HepG2 (cell line): Measurements from ENCODE around the gene ST6GALNAC3. TPM values are rescaled to one million over a fixed set of nuclear protein-coding genes. Genes with fewer than 3 reads are reported as not detected.

Source experiments
- ATAC-seq: fragments of 200-7000 bp; cut with Tn5 transposase; 3 replicates; pipeline ENCODE4 v1.9.1; 2020; ENCODE audit warnings: mild to moderate bottlenecking, moderate library complexity
- BruUV-seq: library from RNA; stranded (reverse); fragments of 400-500 nt; replicated peaks from 2 replicates; lab custom pipeline; 2021; lab: Mats Ljungman, UMichigan
- CTCF ChIA-PET: fragments of 300-600 bp; formaldehyde crosslinking; extraction: SDS; loops from one replicate; lab custom pipeline; 2021; ENCODE audit warnings: low total read pairs, inconsistent platforms, low intra/inter-chr PET ratio; lab: Yijun Ruan, JAX
- POLR2A ChIA-PET: fragments of 350-600 bp; sonication (Branson Sonifier 250); formaldehyde crosslinking; loops from one replicate; lab custom pipeline; 2020; ENCODE audit warnings: antibody characterized with exemption, inconsistent platforms; lab: Yijun Ruan, JAX
- DNase-seq: peaks from one replicate; pipeline ENCODE4 v3.0.0-alpha.2; 2015; ENCODE audit warnings: low spot score
- FAIRE-seq: peaks from 3 replicates; lab custom pipeline; 2011; peaks lifted over from hg19 to GRCh38; lab: Jason Lieb, UNC
- H2AFZ ChIP-seq: one replicate; pipeline ENCODE4 v1.6.1; 2011; ENCODE audit warnings: low read length, inconsistent platforms
- H3K27ac ChIP-seq: fragments of 300-600 bp; 3 replicates; pipeline ENCODE4 v1.8.0; 2011; ENCODE audit warnings: mixed run types, mild to moderate bottlenecking, mixed read lengths, low read length, inconsistent platforms; ENCODE audit not compliant: insufficient read depth; ENCODE audit errors: extremely low read length
- H3K27me3 ChIP-seq, 2 experiments: fragments of 200-600 bp in 1 of 2; 2 replicates in 1 of 2; 3 replicates in 1 of 2; pipeline versions ENCODE4 v1.6.0 to v1.8.0; 2011; ENCODE audit warnings: low read length in 2 of 2, mild to moderate bottlenecking in 2 of 2, moderate library complexity in 2 of 2, inconsistent platforms in 1 of 2; ENCODE audit not compliant: insufficient read depth in 2 of 2, control insufficient read depth in 1 of 2
- H3K36me3 ChIP-seq, 2 experiments: fragments of 200-600 bp in 1 of 2; replicated peaks in 1 of 2; 2 replicates in 1 of 2; 3 replicates in 1 of 2; pipeline versions ENCODE4 v1.5.1 to v1.8.0; 2011; ENCODE audit warnings: low read length in 2 of 2, inconsistent platforms in 1 of 2; ENCODE audit not compliant: insufficient read depth in 2 of 2, control insufficient read depth in 1 of 2
- H3K4me1 ChIP-seq: 2 replicates; pipeline ENCODE4 v1.5.1; 2012; ENCODE audit warnings: low read length, inconsistent platforms; ENCODE audit not compliant: insufficient read depth
- H3K4me2 ChIP-seq: 2 replicates; pipeline ENCODE4 v1.6.0; 2011; ENCODE audit warnings: low read depth, low read length, inconsistent platforms
- H3K4me3 ChIP-seq, 3 experiments: fragments of 200-600 bp in 1 of 3; sonication (generic), shearing (Covaris generic) in 1 of 3; replicated peaks in 1 of 3; 2 replicates each; pipeline ENCODE4 v1.5.1; 2011 to 2016; ENCODE audit warnings: low read length in 3 of 3, inconsistent platforms in 2 of 3, low read depth in 2 of 3, mild to moderate bottlenecking in 2 of 3, control low read depth in 1 of 3, mixed read lengths in 1 of 3; ENCODE audit not compliant: insufficient read depth in 1 of 3
- H3K79me2 ChIP-seq: one replicate; pipeline ENCODE4 v1.6.1; 2011; ENCODE audit warnings: low read length, inconsistent platforms; ENCODE audit not compliant: insufficient read depth
- H3K9ac ChIP-seq: 2 replicates; pipeline ENCODE4 v1.6.0; 2011; ENCODE audit warnings: mild to moderate bottlenecking, low read depth, low read length, inconsistent platforms; ENCODE audit not compliant: insufficient read depth
- H3K9me3 ChIP-seq: 2 replicates; pipeline ENCODE4 v1.5.1; 2012; ENCODE audit warnings: mild to moderate bottlenecking, low read length
- H4K20me1 ChIP-seq: 2 replicates; pipeline ENCODE4 v1.6.0; 2011; ENCODE audit warnings: inconsistent platforms, mild to moderate bottlenecking, low read length, moderate library complexity; ENCODE audit not compliant: insufficient read depth
- ARID4A ChIP-seq: sonication (generic); formaldehyde crosslinking; IDR thresholded peaks from 2 replicates; pipeline ENCODE4 v1.5.0; 2020; ENCODE audit warnings: mild to moderate bottlenecking, missing genetic modification reagents, borderline replicate concordance
- CAMTA2 ChIP-seq: sonication (generic); formaldehyde crosslinking; IDR thresholded peaks from 2 replicates; pipeline ENCODE4 v1.4.0; 2020; ENCODE audit warnings: mild to moderate bottlenecking, missing genetic modification reagents, borderline replicate concordance
- EZH2 ChIP-seq: conservative IDR thresholded peaks from 2 replicates; pipeline ENCODE4 v1.6.1; 2012; ENCODE audit warnings: mild to moderate bottlenecking, low read depth, low read length, moderate library complexity
- HINFP ChIP-seq: sonication (generic); formaldehyde crosslinking; IDR thresholded peaks from 2 replicates; pipeline ENCODE4 v1.4.0; 2020; ENCODE audit warnings: low read depth, mild to moderate bottlenecking, missing genetic modification reagents
- IKZF1 ChIP-seq: fragments of 450-650 bp; IDR thresholded peaks from 2 replicates; pipeline ENCODE4 v1.7.1; 2016
- KMT2A ChIP-seq: sonication (generic); formaldehyde crosslinking; IDR thresholded peaks from 2 replicates; pipeline ENCODE4 v1.4.0; 2020; ENCODE audit warnings: missing genetic modification reagents
- SALL2 ChIP-seq: sonication (generic); formaldehyde crosslinking; IDR thresholded peaks from 2 replicates; pipeline ENCODE4 v1.8.1; 2023; ENCODE audit warnings: mild to moderate bottlenecking, missing genetic modification reagents, inconsistent platforms
- ZFP90 ChIP-seq: sonication (generic); formaldehyde crosslinking; IDR thresholded peaks from 2 replicates; pipeline ENCODE4 v1.8.0; 2022; ENCODE audit warnings: missing genetic modification reagents, mild to moderate bottlenecking, inconsistent platforms, borderline replicate concordance
- ZNF264 ChIP-seq: sonication (generic); formaldehyde crosslinking; IDR thresholded peaks from 2 replicates; pipeline ENCODE4 v1.4.0; 2020; ENCODE audit warnings: missing genetic modification reagents
- ZNF468 ChIP-seq: sonication (generic); formaldehyde crosslinking; IDR thresholded peaks from 2 replicates; pipeline ENCODE4 v1.8.0; 2022; ENCODE audit warnings: mild to moderate bottlenecking, moderate library complexity, missing genetic modification reagents
- in situ Hi-C: cut with HindIII; loops from 2 replicates; pipeline ENCODE4 v1.10.0; 2017; ENCODE audit warnings: low pct_unique_long_range_greater_than_20kb; ENCODE audit not compliant: extremely low pct_ligation_motif_present
- intact Hi-C: fragments of 100-400 bp; cut with micrococcal nuclease; formaldehyde crosslinking; loops from one replicate; pipeline ENCODE4 v1.10.0; 2022; ENCODE audit not compliant: unreplicated experiment
- polyA plus RNA-seq, 8 experiments: library from polyadenylated mRNA; depleted of rRNA in 3 of 8; stranded (reverse) in 7 of 8; unstranded in 1 of 8; fragments of >200 nt; fragmentation: Illumina TruSeq in 4 of 8; extraction: Trizol in 4 of 8; gene quantifications; 2 replicates each; pipeline versions ENCODE4 v1.2.1 to v1.2.3, GENCODE V29; 2011 to 2016; ENCODE audit warnings: low read depth in 4 of 8, missing spikeins in 1 of 8, mixed read lengths in 1 of 8; ENCODE audit not compliant: insufficient read depth in 1 of 8
- total RNA-seq, 5 experiments: library from RNA; depleted of rRNA; stranded (reverse); fragments of >200 nt; fragmentation: Illumina TruSeq; extraction: Trizol; gene quantifications; 2 replicates each; pipeline ENCODE4 v1.2.3, GENCODE V29; 2016; ENCODE audit warnings: low read depth in 1 of 5
- TF ChIP-seq, protein P1 (sequence below): sonication (generic); formaldehyde crosslinking; IDR thresholded peaks from 2 replicates; pipeline ENCODE4 v1.4.0; 2020; ENCODE audit warnings: missing genetic modification reagents
- TF ChIP-seq, protein P2 (sequence below): sonication (generic); formaldehyde crosslinking; IDR thresholded peaks from 2 replicates; pipeline ENCODE4 v1.5.0; 2020; ENCODE audit warnings: missing genetic modification reagents, mild to moderate bottlenecking, borderline replicate concordance

ST6GALNAC3 gene
- total and polyA plus RNA-seq, 2 of the 13 experiments (the other 11 are each of a cell fraction or from before 2014, with no cell fraction given) = not detected

DNA sequence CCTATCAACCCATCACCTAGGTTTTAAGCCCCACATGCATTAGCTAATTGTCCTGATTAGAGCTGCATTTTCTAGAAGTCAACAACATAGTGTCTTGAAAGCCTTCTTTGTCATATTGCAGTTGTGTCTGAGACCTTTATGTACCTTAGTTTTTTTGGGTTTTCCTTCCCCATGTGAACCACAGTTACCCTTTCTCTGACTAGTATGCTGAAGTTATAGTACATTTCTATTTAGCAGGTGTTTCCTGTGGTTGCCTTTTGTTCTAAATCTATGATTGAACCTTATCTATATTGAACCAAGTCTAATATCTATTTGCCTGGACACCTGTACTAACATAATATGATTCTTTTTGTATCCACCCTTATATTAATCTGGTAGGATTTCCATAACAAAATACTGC, 135.6 kb downstream of the ST6GALNAC3 start:
- Histone ChIP-seq H3K4me1 (no peaks in the 10 kb centered on the region), H3K27me3 (no peaks in the 10 kb centered on the region), H3K4me2 (no peak overlapping the region), H4K20me1 (no peaks in the 10 kb centered on the region), H3K9me3 (no peaks in the 10 kb centered on the region), H2AFZ (no peak overlapping the region), H3K36me3 (no peaks in the 10 kb centered on the region), H3K27ac (no peak overlapping the region), H3K4me3 (no peak overlapping the region), H3K9ac (no peak overlapping the region), H3K79me2 (no peaks in the 10 kb centered on the region)
- FAIRE-seq (no peak), DNase-seq (no peak), ATAC-seq (no peak)
- CTCF ChIA-PET = no interaction called here
- TF ChIP-seq KMT2A (CRISPR knock-in tag) = no peak
- no peak for TF ChIP-seq EZH2
- TF ChIP-seq, protein P1, sequence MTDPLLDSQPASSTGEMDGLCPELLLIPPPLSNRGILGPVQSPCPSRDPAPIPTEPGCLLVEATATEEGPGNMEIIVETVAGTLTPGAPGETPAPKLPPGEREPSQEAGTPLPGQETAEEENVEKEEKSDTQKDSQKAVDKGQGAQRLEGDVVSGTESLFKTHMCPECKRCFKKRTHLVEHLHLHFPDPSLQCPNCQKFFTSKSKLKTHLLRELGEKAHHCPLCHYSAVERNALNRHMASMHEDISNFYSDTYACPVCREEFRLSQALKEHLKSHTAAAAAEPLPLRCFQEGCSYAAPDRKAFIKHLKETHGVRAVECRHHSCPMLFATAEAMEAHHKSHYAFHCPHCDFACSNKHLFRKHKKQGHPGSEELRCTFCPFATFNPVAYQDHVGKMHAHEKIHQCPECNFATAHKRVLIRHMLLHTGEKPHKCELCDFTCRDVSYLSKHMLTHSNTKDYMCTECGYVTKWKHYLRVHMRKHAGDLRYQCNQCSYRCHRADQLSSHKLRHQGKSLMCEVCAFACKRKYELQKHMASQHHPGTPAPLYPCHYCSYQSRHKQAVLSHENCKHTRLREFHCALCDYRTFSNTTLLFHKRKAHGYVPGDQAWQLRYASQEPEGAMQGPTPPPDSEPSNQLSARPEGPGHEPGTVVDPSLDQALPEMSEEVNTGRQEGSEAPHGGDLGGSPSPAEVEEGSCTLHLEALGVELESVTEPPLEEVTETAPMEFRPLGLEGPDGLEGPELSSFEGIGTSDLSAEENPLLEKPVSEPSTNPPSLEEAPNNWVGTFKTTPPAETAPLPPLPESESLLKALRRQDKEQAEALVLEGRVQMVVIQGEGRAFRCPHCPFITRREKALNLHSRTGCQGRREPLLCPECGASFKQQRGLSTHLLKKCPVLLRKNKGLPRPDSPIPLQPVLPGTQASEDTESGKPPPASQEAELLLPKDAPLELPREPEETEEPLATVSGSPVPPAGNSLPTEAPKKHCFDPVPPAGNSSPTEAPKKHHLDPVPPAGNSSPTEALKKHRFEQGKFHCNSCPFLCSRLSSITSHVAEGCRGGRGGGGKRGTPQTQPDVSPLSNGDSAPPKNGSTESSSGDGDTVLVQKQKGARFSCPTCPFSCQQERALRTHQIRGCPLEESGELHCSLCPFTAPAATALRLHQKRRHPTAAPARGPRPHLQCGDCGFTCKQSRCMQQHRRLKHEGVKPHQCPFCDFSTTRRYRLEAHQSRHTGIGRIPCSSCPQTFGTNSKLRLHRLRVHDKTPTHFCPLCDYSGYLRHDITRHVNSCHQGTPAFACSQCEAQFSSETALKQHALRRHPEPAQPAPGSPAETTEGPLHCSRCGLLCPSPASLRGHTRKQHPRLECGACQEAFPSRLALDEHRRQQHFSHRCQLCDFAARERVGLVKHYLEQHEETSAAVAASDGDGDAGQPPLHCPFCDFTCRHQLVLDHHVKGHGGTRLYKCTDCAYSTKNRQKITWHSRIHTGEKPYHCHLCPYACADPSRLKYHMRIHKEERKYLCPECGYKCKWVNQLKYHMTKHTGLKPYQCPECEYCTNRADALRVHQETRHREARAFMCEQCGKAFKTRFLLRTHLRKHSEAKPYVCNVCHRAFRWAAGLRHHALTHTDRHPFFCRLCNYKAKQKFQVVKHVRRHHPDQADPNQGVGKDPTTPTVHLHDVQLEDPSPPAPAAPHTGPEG (CRISPR knock-in tag) = no peak
- TF ChIP-seq ZFP90 (CRISPR knock-in tag) = no peak
- TF ChIP-seq SALL2 = no peak
- TF ChIP-seq IKZF1 = no peak
- TF ChIP-seq ZNF468 (CRISPR knock-in tag) = no peak
- TF ChIP-seq HINFP (CRISPR knock-in tag) = no peak
- TF ChIP-seq CAMTA2 (CRISPR knock-in tag) = no peak
- no peak for TF ChIP-seq ZNF264
- TF ChIP-seq, protein P2, sequence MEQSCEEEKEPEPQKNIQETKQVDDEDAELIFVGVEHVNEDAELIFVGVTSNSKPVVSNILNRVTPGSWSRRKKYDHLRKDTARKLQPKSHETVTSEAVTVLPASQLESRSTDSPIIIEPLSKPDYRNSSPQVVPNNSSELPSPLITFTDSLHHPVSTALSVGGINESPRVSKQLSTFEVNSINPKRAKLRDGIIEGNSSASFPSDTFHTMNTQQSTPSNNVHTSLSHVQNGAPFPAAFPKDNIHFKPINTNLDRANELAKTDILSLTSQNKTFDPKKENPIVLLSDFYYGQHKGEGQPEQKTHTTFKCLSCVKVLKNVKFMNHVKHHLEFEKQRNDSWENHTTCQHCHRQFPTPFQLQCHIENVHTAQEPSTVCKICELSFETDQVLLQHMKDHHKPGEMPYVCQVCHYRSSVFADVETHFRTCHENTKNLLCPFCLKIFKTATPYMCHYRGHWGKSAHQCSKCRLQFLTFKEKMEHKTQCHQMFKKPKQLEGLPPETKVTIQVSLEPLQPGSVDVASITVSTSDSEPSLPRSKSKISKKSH (CRISPR knock-in tag) = no peak
- no peak for TF ChIP-seq ARID4A (CRISPR knock-in tag)
- in situ Hi-C loops (no loop called here), intact Hi-C loops (no loop called here)
- BruUV-seq = no TSS peak
- POLR2A ChIA-PET = no interaction called here
